CD4-positive, alpha-beta T cell (primary cell): ENCODE results near the gene RAB24. TPM values are rescaled to one million over a fixed set of nuclear protein-coding genes. Genes with fewer than 3 reads are reported as not detected.

Source experiments
- ATAC-seq: fragments of 200-7000 bp; cut with Tn5 transposase; one replicate; pipeline ENCODE4 v1.10.0; 2022; ENCODE audit warnings: mild to moderate bottlenecking; ENCODE audit not compliant: poor library complexity
- CTCF ChIA-PET: fragments of 350-600 bp; sonication (Branson Sonifier 250); formaldehyde crosslinking; loops from one replicate; lab custom pipeline; 2021; ENCODE audit warnings: antibody characterized with exemption, inconsistent platforms; lab: Charles Lee
- POLR2A ChIA-PET: fragments of 350-600 bp; sonication (Branson Sonifier 250); formaldehyde crosslinking; loops from one replicate; lab custom pipeline; 2021; ENCODE audit warnings: antibody characterized with exemption, inconsistent platforms; lab: Charles Lee
- DNase-seq, 14 experiments: peaks; one replicate each; pipeline ENCODE4 v3.0.0-alpha.2; 2013 to 2020; ENCODE audit warnings: mixed read lengths in 2 of 14
- H3K27ac ChIP-seq, 2 donors: one replicate each; pipeline versions ENCODE4 v1.5.1 to v1.7.0; 2013; ENCODE audit warnings: low read length in 2 of 2, low read depth in 1 of 2, mild to moderate bottlenecking in 1 of 2
- H3K27me3 ChIP-seq, 2 experiments: 1 replicate in 1 of 2; 2 replicates in 1 of 2; pipeline versions ENCODE4 v1.6.1 to v1.7.0; 2013; ENCODE audit warnings: low read length in 2 of 2, control low read depth in 1 of 2, mild to moderate bottlenecking in 1 of 2, moderate library complexity in 1 of 2; ENCODE audit not compliant: insufficient read depth in 2 of 2, control insufficient read depth in 1 of 2
- H3K36me3 ChIP-seq: one replicate; pipeline ENCODE4 v1.6.1; 2013; ENCODE audit warnings: low read length, control low read depth; ENCODE audit not compliant: insufficient read depth
- H3K4me1 ChIP-seq: one replicate; pipeline ENCODE4 v1.6.1; 2013; ENCODE audit warnings: low read length, control low read depth; ENCODE audit not compliant: insufficient read depth
- H3K4me3 ChIP-seq: one replicate; pipeline ENCODE4 v1.5.1; 2013; ENCODE audit warnings: mild to moderate bottlenecking, low read length, moderate library complexity
- H3K9me3 ChIP-seq, 2 experiments: 1 replicate in 1 of 2; 2 replicates in 1 of 2; pipeline versions ENCODE4 v1.6.1 to v1.7.0; 2013; ENCODE audit warnings: low read length in 2 of 2, mild to moderate bottlenecking in 2 of 2, control low read depth in 1 of 2, moderate library complexity in 1 of 2; ENCODE audit not compliant: control insufficient read depth in 1 of 2, insufficient read depth in 1 of 2
- H3K27ac Mint-ChIP-seq: one replicate; pipeline ENCODE4 v1.8.0; 2020; ENCODE audit warnings: mixed read lengths
- H3K27me3 Mint-ChIP-seq: one replicate; pipeline ENCODE4 v1.8.0; 2021; ENCODE audit warnings: mixed read lengths
- H3K36me3 Mint-ChIP-seq: one replicate; pipeline ENCODE4 v1.8.0; 2021; ENCODE audit warnings: low read depth, mixed read lengths
- H3K4me1 Mint-ChIP-seq: one replicate; pipeline ENCODE4 v1.8.0; 2021; ENCODE audit warnings: low read depth, mixed read lengths
- H3K4me3 Mint-ChIP-seq: one replicate; pipeline ENCODE4 v1.8.0; 2020; ENCODE audit warnings: mild to moderate bottlenecking, mixed read lengths
- H3K9me3 Mint-ChIP-seq: one replicate; pipeline ENCODE4 v1.8.0; 2020; ENCODE audit warnings: mixed read lengths
- intact Hi-C, 2 experiments: fragments of 100-400 bp; cut with DNase I in 1 of 2; cut with micrococcal nuclease in 1 of 2; formaldehyde crosslinking; loops; one replicate each; pipeline versions ENCODE4 v1.15.1 to v1.9.0; 2023 to 2025; cut with DNase I, micrococcal nuclease
- total RNA-seq, 174 experiments: library from RNA in 2 of 174; stranded (reverse) in 2 of 174; gene quantifications; one replicate each; pipeline ENCODE4 v1.2.3 and lab custom pipeline; 2021 to 2026
- TF ChIP-seq, protein P1 (sequence below): fragments of 200-600 bp; IDR thresholded peaks from one replicate; pipeline ENCODE4 v1.8.0; 2022; ENCODE audit warnings: antibody characterized with exemption, mild to moderate bottlenecking

Gene RAB24
- total RNA-seq, 2 experiments from 2014 or later = 17.0 to 18.0 TPM

- Mint-ChIP-seq H3K4me1 (peaks cover 5% of the 10 kb centered on the region), H3K27me3 (no peaks in the 10 kb centered on the region), H3K36me3 (peaks cover 70% of the 10 kb centered on the region), H3K27ac (no peak overlapping the region), H3K9me3 (no peaks in the 10 kb centered on the region), H3K4me3 (no peak overlapping the region)
- Histone ChIP-seq H3K27ac (no peak overlapping the region), H3K4me3 (no peak overlapping the region), H3K27me3 (no peaks in the 10 kb centered on the region), H3K4me1 (peaks cover 7% of the 10 kb centered on the region), H3K36me3 (peaks cover 67% of the 10 kb centered on the region), H3K9me3 (no peaks in the 10 kb centered on the region)
- TF ChIP-seq, protein P1, sequence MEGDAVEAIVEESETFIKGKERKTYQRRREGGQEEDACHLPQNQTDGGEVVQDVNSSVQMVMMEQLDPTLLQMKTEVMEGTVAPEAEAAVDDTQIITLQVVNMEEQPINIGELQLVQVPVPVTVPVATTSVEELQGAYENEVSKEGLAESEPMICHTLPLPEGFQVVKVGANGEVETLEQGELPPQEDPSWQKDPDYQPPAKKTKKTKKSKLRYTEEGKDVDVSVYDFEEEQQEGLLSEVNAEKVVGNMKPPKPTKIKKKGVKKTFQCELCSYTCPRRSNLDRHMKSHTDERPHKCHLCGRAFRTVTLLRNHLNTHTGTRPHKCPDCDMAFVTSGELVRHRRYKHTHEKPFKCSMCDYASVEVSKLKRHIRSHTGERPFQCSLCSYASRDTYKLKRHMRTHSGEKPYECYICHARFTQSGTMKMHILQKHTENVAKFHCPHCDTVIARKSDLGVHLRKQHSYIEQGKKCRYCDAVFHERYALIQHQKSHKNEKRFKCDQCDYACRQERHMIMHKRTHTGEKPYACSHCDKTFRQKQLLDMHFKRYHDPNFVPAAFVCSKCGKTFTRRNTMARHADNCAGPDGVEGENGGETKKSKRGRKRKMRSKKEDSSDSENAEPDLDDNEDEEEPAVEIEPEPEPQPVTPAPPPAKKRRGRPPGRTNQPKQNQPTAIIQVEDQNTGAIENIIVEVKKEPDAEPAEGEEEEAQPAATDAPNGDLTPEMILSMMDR = no peak
- CTCF ChIA-PET = no interaction called here
- POLR2A ChIA-PET = no interaction called here
- ATAC-seq (no peak), DNase-seq (no peak)
- intact Hi-C loops = no loop called here
Measured at GRCh38 chr5:177330991-177331842, 27.7 kb upstream of the RAB24 start.

DNA sequence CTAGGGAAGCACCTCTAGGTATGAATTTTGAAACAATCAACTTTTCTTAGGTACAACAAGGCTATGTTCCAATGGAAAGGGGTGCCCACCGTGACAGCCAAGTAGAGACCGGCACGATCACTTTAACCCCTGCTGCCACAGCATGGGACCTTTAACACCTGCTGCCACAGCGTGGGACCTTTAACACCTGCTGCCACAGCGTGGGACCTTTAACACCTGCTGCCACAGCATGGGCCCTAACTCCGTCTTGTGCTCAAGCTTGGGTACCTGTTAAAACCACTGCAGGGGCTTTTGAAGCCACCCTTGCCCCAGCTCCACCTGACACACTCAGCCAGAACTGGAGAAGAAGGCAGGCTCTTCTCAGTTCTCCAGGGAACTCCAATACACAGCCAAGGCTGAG is 26.4 kb upstream of the RAB24 start:
- no peaks in the 10 kb centered on the region for H3K9me3 ChIP-seq
- H3K36me3 ChIP-seq = peaks cover 53% of the 10 kb centered on the region
- Mint-ChIP-seq H3K27me3 (no peaks in the 10 kb centered on the region), H3K27ac (no peak overlapping the region), H3K4me3 (no peak overlapping the region), H3K9me3 (no peaks in the 10 kb centered on the region), H3K36me3 (peaks cover 62% of the 10 kb centered on the region), H3K4me1 (peaks cover 5% of the 10 kb centered on the region)
- ChIA-PET CTCF (no interaction called here), POLR2A (no interaction called here)
- H3K4me1 ChIP-seq = peaks cover 7% of the 10 kb centered on the region
- no peak overlapping the region for H3K4me3 ChIP-seq
- H3K27ac ChIP-seq = no peak overlapping the region
- H3K27me3 ChIP-seq = no peaks in the 10 kb centered on the region
- no peak for ATAC-seq
- TF ChIP-seq, protein P1 = no peak
- no peak for DNase-seq
- intact Hi-C loops = no loop called here

GRCh38 chr5:177328545-177329231 is 25.2 kb upstream of the RAB24 start:
- ChIA-PET CTCF (no interaction called here), POLR2A (no interaction called here)
- Histone ChIP-seq H3K36me3 (peaks cover 41% of the 10 kb centered on the region), H3K4me3 (no peak overlapping the region), H3K9me3 (no peaks in the 10 kb centered on the region), H3K27me3 (no peaks in the 10 kb centered on the region), H3K27ac (no peak overlapping the region), H3K4me1 (peaks cover 7% of the 10 kb centered on the region)
- ATAC-seq = no peak
- intact Hi-C loops = no loop called here
- peaks cover 55% of the 10 kb centered on the region for H3K36me3 Mint-ChIP-seq
- TF ChIP-seq, protein P1 = no peak
- no peaks in the 10 kb centered on the region for H3K9me3 Mint-ChIP-seq
- DNase-seq = no peak
- no peak overlapping the region for H3K4me3 Mint-ChIP-seq
- H3K27ac Mint-ChIP-seq = no peak overlapping the region
- peaks cover 5% of the 10 kb centered on the region for H3K4me1 Mint-ChIP-seq
- no peaks in the 10 kb centered on the region for H3K27me3 Mint-ChIP-seq
